Loucy (cell line): ENCODE measurements around the gene DDO.

Source experiments
- H2AFZ ChIP-seq: fragments of 200-600 bp; sonication (generic); 2 replicates; pipeline ENCODE4 v1.6.0; 2016; ENCODE audit warnings: antibody characterized with exemption, mild to moderate bottlenecking, low read length, moderate library complexity
- H3F3A ChIP-seq: fragments of 200-600 bp; 2 replicates; pipeline ENCODE4 v1.6.0; 2016; ENCODE audit warnings: antibody characterized with exemption, low read depth, mild to moderate bottlenecking
- H3K27me3 ChIP-seq: fragments of 200-600 bp; sonication (generic); 2 replicates; pipeline ENCODE4 v1.6.1; 2014; ENCODE audit warnings: low read length, mild to moderate bottlenecking; ENCODE audit not compliant: insufficient read depth, poor library complexity, severe bottlenecking
- H3K36me3 ChIP-seq: fragments of 200-600 bp; sonication (generic); 2 replicates; pipeline ENCODE4 v1.6.1; 2016; ENCODE audit warnings: low read length; ENCODE audit not compliant: insufficient read depth
- H3K4me1 ChIP-seq: fragments of 200-600 bp; sonication (generic); 2 replicates; pipeline ENCODE4 v1.5.1; 2014; ENCODE audit warnings: low read length, mild to moderate bottlenecking; ENCODE audit not compliant: insufficient read depth, poor library complexity, severe bottlenecking
- H3K4me2 ChIP-seq: fragments of 200-600 bp; sonication (generic); 2 replicates; pipeline ENCODE4 v1.6.0; 2014; ENCODE audit warnings: antibody characterized with exemption, low read length, low read depth, mild to moderate bottlenecking; ENCODE audit not compliant: poor library complexity, severe bottlenecking
- H3K4me3 ChIP-seq: fragments of 200-600 bp; sonication (generic); 2 replicates; pipeline ENCODE4 v1.5.1; 2014; ENCODE audit warnings: low read length, mild to moderate bottlenecking, mixed read lengths; ENCODE audit not compliant: poor library complexity, severe bottlenecking
- H3K79me2 ChIP-seq: fragments of 200-600 bp; sonication (generic); 2 replicates; pipeline ENCODE4 v1.6.1; 2014; ENCODE audit warnings: low read length; ENCODE audit not compliant: insufficient read depth
- H3K9ac ChIP-seq: fragments of 200-600 bp; sonication (generic); 2 replicates; pipeline ENCODE4 v1.6.0; 2014; ENCODE audit warnings: mild to moderate bottlenecking, low read depth, low read length, moderate library complexity; ENCODE audit not compliant: poor library complexity, severe bottlenecking
- H3K9me2 ChIP-seq: fragments of 200-600 bp; sonication (generic); replicated peaks from 2 replicates; pipeline ENCODE4 v1.6.1; 2016; ENCODE audit warnings: low read depth, low read length, mixed read lengths
- H3K9me3 ChIP-seq: fragments of 200-600 bp; sonication (generic); 2 replicates; pipeline ENCODE4 v1.6.1; 2014; ENCODE audit warnings: mild to moderate bottlenecking, antibody characterized with exemption, low read length, low read depth; ENCODE audit not compliant: insufficient read depth
- H4K20me1 ChIP-seq: fragments of 200-600 bp; sonication (generic); 2 replicates; pipeline ENCODE4 v1.6.0; 2014; ENCODE audit warnings: antibody characterized with exemption, low read length, mild to moderate bottlenecking; ENCODE audit not compliant: insufficient read depth, poor library complexity, severe bottlenecking
- CTCF ChIP-seq: fragments of 200-600 bp; sonication (generic); conservative IDR thresholded peaks from 2 replicates; pipeline ENCODE4 v1.5.1; 2014; ENCODE audit warnings: mild to moderate bottlenecking, antibody characterized with exemption, low read length
- EZH2phosphoT487 ChIP-seq: fragments of 200-600 bp; IDR thresholded peaks from 2 replicates; pipeline ENCODE4 v1.6.1; 2018; ENCODE audit warnings: antibody characterized with exemption, mild to moderate bottlenecking, moderate library complexity, borderline replicate concordance

DDO gene

DNA sequence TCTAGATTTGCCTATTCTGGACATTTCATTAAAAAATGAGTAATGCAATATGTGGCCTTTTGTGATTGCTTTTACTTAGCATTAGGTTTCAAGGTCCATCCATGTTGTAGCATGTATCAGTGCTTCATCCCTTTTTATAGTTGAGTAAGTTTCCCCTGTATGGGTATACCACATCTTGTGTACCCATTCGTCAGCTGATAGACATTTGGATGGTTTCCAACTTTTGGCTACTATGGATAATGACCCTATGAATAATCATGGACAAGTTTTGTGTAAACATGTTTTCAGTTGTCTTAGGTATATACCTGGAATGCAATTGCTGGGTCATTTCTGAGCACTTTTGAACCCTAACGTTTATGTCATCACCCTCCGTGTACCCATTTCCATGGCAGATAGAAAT, 72.6 kb downstream of the DDO start:
- no peaks in the 10 kb centered on the region for H3K27me3 ChIP-seq
- H3K9me3 ChIP-seq: no peaks in the 10 kb centered on the region
- H3K9me2 ChIP-seq: no peaks in the 10 kb centered on the region
- no peak overlapping the region for H2AFZ ChIP-seq
- TF ChIP-seq EZH2phosphoT487 (no peak), CTCF (no peak)
- H4K20me1 ChIP-seq: no peaks in the 10 kb centered on the region
- no peak overlapping the region for H3K4me2 ChIP-seq
- H3K79me2 ChIP-seq: no peaks in the 10 kb centered on the region
- H3K36me3 ChIP-seq: no peaks in the 10 kb centered on the region
- H3K4me1 ChIP-seq: no peaks in the 10 kb centered on the region
- H3F3A ChIP-seq: no peaks in the 10 kb centered on the region
- no peak overlapping the region for H3K4me3 ChIP-seq
- H3K9ac ChIP-seq: no peak overlapping the region
